ENCODE measurements around the gene ELP5.

- TF ChIP-seq POLR2A (IDR thresholded peaks at IDR 0.05; ENCODE audit: low read length), result no peak
- no peak for TF ChIP-seq GATA1 (IDR thresholded peaks at IDR 0.05; ENCODE audit: low read depth, low read length)
These were observed 32.7 kb upstream of the ELP5 start for GRCh38 chr17:7219229-7219811.
